K562 (cell line): ENCODE data around the gene SORL1-AS1.

ENCODE experiments used
- ESRRA ChIP-seq: fragments of 450-650 bp; IDR thresholded peaks from 2 replicates; pipeline ENCODE4 v1.6.1; 2014; ENCODE audit warnings: low read depth, mild to moderate bottlenecking, moderate library complexity, borderline replicate concordance
- FUS ChIP-seq: fragments of 200-400 bp; formaldehyde crosslinking; optimal IDR thresholded peaks from 2 replicates; pipeline ENCODE3; 2017; ENCODE audit warnings: low read depth, low read length
- HMGN3 ChIP-seq: IDR thresholded peaks from 2 replicates; pipeline ENCODE4 v1.6.1; 2011; ENCODE audit warnings: borderline replicate concordance, low read depth, mild to moderate bottlenecking, mixed read lengths, low read length; ENCODE audit not compliant: insufficient read length; ENCODE audit errors: extremely low read depth
- LEF1 ChIP-seq: fragments of 450-650 bp; IDR thresholded peaks from 2 replicates; pipeline ENCODE4 v1.6.1; 2016; ENCODE audit warnings: mild to moderate bottlenecking
- MED1 ChIP-seq: sonication (generic); formaldehyde crosslinking; IDR thresholded peaks from 2 replicates; pipeline ENCODE4 v1.8.1; 2023; ENCODE audit warnings: missing genetic modification reagents, borderline replicate concordance
- NFIX ChIP-seq: fragments of 250-450 bp; sonication (Bioruptor Pico); IDR thresholded peaks from 2 replicates; pipeline ENCODE4 v1.4.0; 2020; ENCODE audit warnings: low read depth, mild to moderate bottlenecking, moderate library complexity
- NR3C1 ChIP-seq: sonication (generic); formaldehyde crosslinking; IDR thresholded peaks from 2 replicates; pipeline ENCODE4 v1.8.1; 2022; ENCODE audit warnings: missing genetic modification reagents
- TARDBP ChIP-seq: fragments of 450-650 bp; IDR thresholded peaks from 2 replicates; pipeline ENCODE4 v1.6.1; 2016
- ZBTB8A ChIP-seq: fragments of 450-650 bp; IDR thresholded peaks from 2 replicates; pipeline ENCODE4 v1.6.1; 2018; ENCODE audit warnings: mild to moderate bottlenecking, moderate library complexity; ENCODE audit not compliant: partially characterized antibody
- ZNF253 ChIP-seq: fragments of 250-450 bp; sonication (Bioruptor Pico); conservative IDR thresholded peaks from 2 replicates; pipeline ENCODE4 v1.6.1; 2021; ENCODE audit warnings: mild to moderate bottlenecking
- ZNF830 ChIP-seq: fragments of 250-450 bp; sonication (Bioruptor Pico); IDR thresholded peaks from 2 replicates; pipeline ENCODE4 v1.5.0; 2021; ENCODE audit warnings: mild to moderate bottlenecking
- TF ChIP-seq, protein P1 (sequence below), 2 experiments: fragments of 450-650 bp; formaldehyde crosslinking in 1 of 2; IDR thresholded peaks; 2 replicates each; pipeline versions ENCODE4 v1.4.0 to v1.6.1; 2014 to 2020; ENCODE audit warnings: mild to moderate bottlenecking in 2 of 2, borderline replicate concordance in 1 of 2, low read depth in 1 of 2
- TF ChIP-seq, protein P2 (sequence below): fragments of 450-650 bp; IDR thresholded peaks from 2 replicates; pipeline ENCODE4 v1.6.1; 2016; ENCODE audit warnings: low read depth, mild to moderate bottlenecking, moderate library complexity
- TF ChIP-seq, protein P3 (sequence below): fragments of 250-450 bp; sonication (Bioruptor Pico); IDR thresholded peaks from 2 replicates; pipeline ENCODE4 v1.9.0; 2021; ENCODE audit warnings: mild to moderate bottlenecking

SORL1-AS1 gene

DNA sequence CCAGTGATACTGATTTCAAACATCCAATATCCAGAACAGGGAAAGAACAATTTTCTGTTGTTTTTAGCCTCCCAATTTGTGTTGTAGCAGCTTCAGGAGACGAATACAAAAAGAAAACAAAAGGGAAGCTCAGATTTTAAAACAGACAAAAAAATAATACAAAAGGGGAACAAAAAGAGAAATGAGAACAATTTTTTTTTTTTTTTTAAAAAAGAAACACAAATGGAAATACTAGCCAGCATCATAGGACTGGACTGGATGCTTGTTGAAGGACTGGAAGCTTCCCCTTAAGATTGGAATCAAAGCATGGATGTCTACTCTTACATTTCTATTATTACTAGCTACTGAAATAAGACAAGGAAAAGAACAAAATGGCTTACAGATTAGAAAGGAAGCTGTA, 47.1 kb downstream of the SORL1-AS1 start (continued):
- no peak for TF ChIP-seq HMGN3
- TF ChIP-seq, protein P1, sequence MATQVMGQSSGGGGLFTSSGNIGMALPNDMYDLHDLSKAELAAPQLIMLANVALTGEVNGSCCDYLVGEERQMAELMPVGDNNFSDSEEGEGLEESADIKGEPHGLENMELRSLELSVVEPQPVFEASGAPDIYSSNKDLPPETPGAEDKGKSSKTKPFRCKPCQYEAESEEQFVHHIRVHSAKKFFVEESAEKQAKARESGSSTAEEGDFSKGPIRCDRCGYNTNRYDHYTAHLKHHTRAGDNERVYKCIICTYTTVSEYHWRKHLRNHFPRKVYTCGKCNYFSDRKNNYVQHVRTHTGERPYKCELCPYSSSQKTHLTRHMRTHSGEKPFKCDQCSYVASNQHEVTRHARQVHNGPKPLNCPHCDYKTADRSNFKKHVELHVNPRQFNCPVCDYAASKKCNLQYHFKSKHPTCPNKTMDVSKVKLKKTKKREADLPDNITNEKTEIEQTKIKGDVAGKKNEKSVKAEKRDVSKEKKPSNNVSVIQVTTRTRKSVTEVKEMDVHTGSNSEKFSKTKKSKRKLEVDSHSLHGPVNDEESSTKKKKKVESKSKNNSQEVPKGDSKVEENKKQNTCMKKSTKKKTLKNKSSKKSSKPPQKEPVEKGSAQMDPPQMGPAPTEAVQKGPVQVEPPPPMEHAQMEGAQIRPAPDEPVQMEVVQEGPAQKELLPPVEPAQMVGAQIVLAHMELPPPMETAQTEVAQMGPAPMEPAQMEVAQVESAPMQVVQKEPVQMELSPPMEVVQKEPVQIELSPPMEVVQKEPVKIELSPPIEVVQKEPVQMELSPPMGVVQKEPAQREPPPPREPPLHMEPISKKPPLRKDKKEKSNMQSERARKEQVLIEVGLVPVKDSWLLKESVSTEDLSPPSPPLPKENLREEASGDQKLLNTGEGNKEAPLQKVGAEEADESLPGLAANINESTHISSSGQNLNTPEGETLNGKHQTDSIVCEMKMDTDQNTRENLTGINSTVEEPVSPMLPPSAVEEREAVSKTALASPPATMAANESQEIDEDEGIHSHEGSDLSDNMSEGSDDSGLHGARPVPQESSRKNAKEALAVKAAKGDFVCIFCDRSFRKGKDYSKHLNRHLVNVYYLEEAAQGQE (IDR thresholded peaks at IDR 0.05; ENCODE audit: borderline replicate concordance): no peak
- TF ChIP-seq, protein P1 (CRISPR knock-in tag; IDR thresholded peaks at IDR 0.05; ENCODE audit: low read depth): no peak
- TF ChIP-seq ZNF253 (CRISPR knock-in tag): no peak
- TF ChIP-seq TARDBP: no peak
- TF ChIP-seq, protein P2, sequence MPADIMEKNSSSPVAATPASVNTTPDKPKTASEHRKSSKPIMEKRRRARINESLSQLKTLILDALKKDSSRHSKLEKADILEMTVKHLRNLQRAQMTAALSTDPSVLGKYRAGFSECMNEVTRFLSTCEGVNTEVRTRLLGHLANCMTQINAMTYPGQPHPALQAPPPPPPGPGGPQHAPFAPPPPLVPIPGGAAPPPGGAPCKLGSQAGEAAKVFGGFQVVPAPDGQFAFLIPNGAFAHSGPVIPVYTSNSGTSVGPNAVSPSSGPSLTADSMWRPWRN: no peak
- no peak for TF ChIP-seq NFIX (CRISPR knock-in tag)
- TF ChIP-seq, protein P3, sequence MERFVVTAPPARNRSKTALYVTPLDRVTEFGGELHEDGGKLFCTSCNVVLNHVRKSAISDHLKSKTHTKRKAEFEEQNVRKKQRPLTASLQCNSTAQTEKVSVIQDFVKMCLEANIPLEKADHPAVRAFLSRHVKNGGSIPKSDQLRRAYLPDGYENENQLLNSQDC (CRISPR knock-in tag): no peak
- TF ChIP-seq ESRRA: no peak
- TF ChIP-seq MED1 (CRISPR knock-in tag): no peak
- no peak for TF ChIP-seq NR3C1
- no peak for TF ChIP-seq ZNF830
- TF ChIP-seq FUS: no peak
- TF ChIP-seq ZBTB8A: no peak
- TF ChIP-seq LEF1: no peak
